Choroid plexus epithelial cell (primary cell): ENCODE results near the gene CXCL9.

Experiments
- DNase-seq: peaks from one replicate; pipeline ENCODE4 v3.0.0-alpha.2; 2010; ENCODE audit warnings: low read depth
- H3K4me3 ChIP-seq: 2 replicates; pipeline ENCODE4 v1.5.1; 2011; ENCODE audit warnings: low read depth, mild to moderate bottlenecking, control low read depth, low read length, moderate library complexity
- CTCF ChIP-seq: conservative IDR thresholded peaks from 2 replicates; pipeline ENCODE4 v1.5.1; 2011; ENCODE audit warnings: low read depth, mild to moderate bottlenecking, control low read depth, inconsistent platforms, low read length, moderate library complexity

The CXCL9 gene

DNA sequence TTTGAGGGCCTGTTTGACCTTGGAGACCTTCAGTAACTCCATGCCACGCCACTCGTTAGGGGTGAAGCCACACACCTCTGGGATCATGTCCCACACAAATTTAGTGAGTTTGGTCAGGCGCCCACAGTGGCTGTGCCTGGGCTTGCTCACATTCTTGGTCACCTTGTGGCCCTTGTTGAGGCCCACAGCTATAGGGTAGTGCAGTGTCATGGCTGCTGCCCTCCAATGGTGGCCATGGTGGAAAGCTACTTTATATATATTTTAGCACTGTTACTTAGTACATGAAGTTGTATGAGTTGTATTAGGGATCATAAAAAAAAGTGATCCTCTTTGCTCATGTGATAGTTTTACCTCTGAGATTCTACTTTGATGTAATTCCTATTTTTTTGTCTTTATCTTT lies 29.5 kb upstream of the CXCL9 start:
- no peak for TF ChIP-seq CTCF
- no peak overlapping the region for H3K4me3 ChIP-seq
- DNase-seq, result no peak

GRCh38 chr4:76035799-76036380 lies 28.6 kb upstream of the CXCL9 start, which contains the start of gene CXCL11:
Gene CXCL11 (minus strand): TSS chr4:76036070. CDS start chr4:76035987, 83 bp downstream.
- TF ChIP-seq CTCF, result no peak
- H3K4me3 ChIP-seq, result no peak within 1 kb of the TSS
- no peak for DNase-seq

DNA sequence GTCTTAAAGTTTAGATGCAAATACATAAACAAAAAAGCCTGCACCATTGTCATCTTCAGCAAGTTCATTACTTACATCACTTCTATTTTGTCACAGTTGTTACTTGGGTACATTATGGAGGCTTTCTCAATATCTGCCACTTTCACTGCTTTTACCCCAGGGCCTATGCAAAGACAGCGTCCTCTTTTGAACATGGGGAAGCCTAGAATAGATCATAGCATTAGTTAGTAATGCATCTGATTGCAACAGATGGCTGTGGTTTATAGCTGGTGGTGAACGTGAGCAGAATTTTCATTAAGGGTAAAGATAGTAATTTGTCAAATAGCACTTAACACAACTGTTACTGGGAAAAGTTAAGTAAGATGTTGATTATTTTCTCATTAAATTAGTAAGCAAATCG lies 27.8 kb upstream of the CXCL9 start:
- no peak for DNase-seq
- no peak overlapping the region for H3K4me3 ChIP-seq
- no peak for TF ChIP-seq CTCF

- TF ChIP-seq CTCF, result no peak
- DNase-seq, result no peak
- H3K4me3 ChIP-seq, result no peak overlapping the region
These were observed 22.0 kb upstream of the CXCL9 start for GRCh38 chr4:76029300-76029699.

- peak; percentile 26 for DNase-seq
- peak overlapping the region; percentile 47 for H3K4me3 ChIP-seq
- no peak for TF ChIP-seq CTCF
These were observed 21.0 kb upstream of the CXCL9 start for GRCh38 chr4:76028350-76028765.

GRCh38 chr4:76024065-76024464 lies 16.8 kb upstream of the CXCL9 start:
- no peak for TF ChIP-seq CTCF
- no peak for DNase-seq
- H3K4me3 ChIP-seq, result no peak overlapping the region

- peak; percentile 67 for DNase-seq
- no peak within 1 kb of the TSS for H3K4me3 ChIP-seq
- TF ChIP-seq CTCF, result no peak
These were observed 16.1 kb upstream of the CXCL9 start, which contains the start of gene CXCL10 for GRCh38 chr4:76023389-76023788. Gene CXCL10 (minus strand): TSS chr4:76023497. CDS start chr4:76023431, 66 bp downstream.
